NCI-H1694 (cell line): ENCODE results near the gene RNF144A.
A peak's percentile ranks its signal among the peaks of the same experiment; 100 is the strongest.
"Not testable (repeated sequence)": the region's sequence is repeated elsewhere in the genome, so short reads cannot be mapped to it uniquely, and the experiment has no call there.

Experiments
- DNase-seq: peaks from one replicate; lab custom pipeline; 2025; lab: John Stamatoyannopoulos, UW

The RNF144A gene

GRCh38 chr2:6917071-6917760 lies at the start of gene RNF144A:
Gene RNF144A, plus strand, starts transcription at chr2:6917412. Its CDS starts 79,515 bp downstream, at chr2:6996927.
- peak; percentile 45 for DNase-seq

- no peak for DNase-seq
These were observed 44.8 kb upstream of the RNF144A start for GRCh38 chr2:6872394-6872793.

GRCh38 chr2:6874032-6874431 lies 43.2 kb upstream of the RNF144A start:
- DNase-seq: no peak

- no peak for DNase-seq
These were observed 40.9 kb upstream of the RNF144A start for GRCh38 chr2:6876309-6876708.

GRCh38 chr2:6877402-6878304 lies 39.6 kb upstream of the RNF144A start, which contains the start of gene RSAD2:
Gene RSAD2, plus strand, starts transcription at chr2:6877777. Its CDS starts 24 bp downstream, at chr2:6877801.
- DNase-seq: peak; percentile 52

- no peak for DNase-seq
These were observed 38.7 kb upstream of the RNF144A start for GRCh38 chr2:6878549-6878948.

- DNase-seq: no peak
These were observed 38.2 kb upstream of the RNF144A start for GRCh38 chr2:6879011-6879410.

GRCh38 chr2:6880200-6880733 lies 36.9 kb upstream of the RNF144A start:
- DNase-seq: no peak

- DNase-seq: no peak
These were observed 36.2 kb upstream of the RNF144A start for GRCh38 chr2:6881046-6881445.

- DNase-seq: no peak
These were observed 35.7 kb upstream of the RNF144A start for GRCh38 chr2:6881516-6881915.

GRCh38 chr2:6883448-6884122 lies 33.6 kb upstream of the RNF144A start:
- DNase-seq: no peak

GRCh38 chr2:6885551-6885950 lies 31.7 kb upstream of the RNF144A start:
- no peak for DNase-seq

- DNase-seq: no peak
These were observed 31.2 kb upstream of the RNF144A start for GRCh38 chr2:6885968-6886367.

- DNase-seq: no peak
These were observed 29.4 kb upstream of the RNF144A start for GRCh38 chr2:6887751-6888192.

GRCh38 chr2:6888724-6889123 lies 28.5 kb upstream of the RNF144A start:
- no peak for DNase-seq

- DNase-seq: no peak
These were observed 23.2 kb upstream of the RNF144A start for GRCh38 chr2:6893876-6894482.

- peak; percentile 81 for DNase-seq
These were observed 20.1 kb upstream of the RNF144A start for GRCh38 chr2:6896930-6897759.

GRCh38 chr2:6902581-6902980 lies 14.6 kb upstream of the RNF144A start:
- DNase-seq: not testable (repeated sequence)

- no peak for DNase-seq
These were observed 11.5 kb upstream of the RNF144A start for GRCh38 chr2:6905668-6906067.

GRCh38 chr2:6906165-6906741 lies 11.0 kb upstream of the RNF144A start:
- DNase-seq: no peak
